ENCODE results near the gene TLCD1. TPM values are rescaled to one million over a fixed set of nuclear protein-coding genes. Genes with fewer than 3 reads are reported as not detected.

Gene TLCD1
- polyA plus RNA-seq, 1 experiment: 11.8 TPM

DNA sequence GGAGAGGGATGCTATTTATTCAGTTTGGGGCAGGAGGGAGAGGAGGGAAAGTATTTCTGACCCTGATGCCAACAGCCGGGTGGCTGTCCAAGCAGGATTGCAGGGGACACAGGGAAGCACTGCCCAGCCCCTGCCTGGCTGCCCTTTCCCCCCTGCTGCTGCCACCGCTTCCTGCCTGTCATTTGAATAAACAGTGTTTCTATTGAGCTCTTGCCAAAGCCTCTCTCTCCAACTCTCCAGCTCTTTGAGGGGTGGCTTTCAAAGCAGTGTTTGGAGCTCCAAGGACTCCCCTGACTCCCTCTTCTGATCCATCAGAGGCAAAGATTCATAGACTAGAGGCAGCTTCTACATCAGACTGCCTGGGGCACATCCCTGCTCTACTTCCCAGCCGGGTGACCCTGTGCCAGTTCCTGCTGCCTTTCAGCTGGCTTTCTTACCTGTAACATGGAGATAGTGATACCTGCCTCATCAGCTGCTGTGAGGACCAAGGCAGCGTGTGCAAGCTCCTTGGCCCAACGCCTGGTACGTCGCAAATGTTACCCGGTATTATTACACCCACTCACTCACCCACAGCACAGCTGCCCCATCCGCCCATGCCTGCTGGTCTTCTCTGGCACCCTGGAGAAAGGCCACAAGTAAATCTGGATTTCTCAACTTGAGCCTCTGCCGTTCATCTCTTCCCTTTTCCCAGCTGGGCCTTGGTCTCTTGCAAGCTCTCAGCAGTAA is 23.8 kb downstream of the TLCD1 start:
- Histone ChIP-seq H3K9me3 (ENCODE audit: control insufficient read depth, insufficient read depth, low read length) (no peaks in the 10 kb centered on the region; the same call in 1 of the 2 replicates), H3K27me3 (ENCODE audit: control insufficient read depth, insufficient read depth, low read length) (no peaks in the 10 kb centered on the region), H3K27ac (ENCODE audit: low read depth, low read length) (no peak overlapping the region), H3K4me3 (ENCODE audit: low read depth, low read length) (no peak overlapping the region)
- CTCF ChIA-PET: no interaction called here
- DNase-seq (ENCODE audit: low read depth, low spot score): no peak
- POLR2A ChIA-PET: interaction anchor here (1.3 to 1.7 kb wide), 2 partner anchors 10 to 40 kb away, joined by 3 to 5 read pairs; partner anchors contain the start of genes PROCA1, SDF2 and SUPT6H
- TF ChIP-seq, protein P1, sequence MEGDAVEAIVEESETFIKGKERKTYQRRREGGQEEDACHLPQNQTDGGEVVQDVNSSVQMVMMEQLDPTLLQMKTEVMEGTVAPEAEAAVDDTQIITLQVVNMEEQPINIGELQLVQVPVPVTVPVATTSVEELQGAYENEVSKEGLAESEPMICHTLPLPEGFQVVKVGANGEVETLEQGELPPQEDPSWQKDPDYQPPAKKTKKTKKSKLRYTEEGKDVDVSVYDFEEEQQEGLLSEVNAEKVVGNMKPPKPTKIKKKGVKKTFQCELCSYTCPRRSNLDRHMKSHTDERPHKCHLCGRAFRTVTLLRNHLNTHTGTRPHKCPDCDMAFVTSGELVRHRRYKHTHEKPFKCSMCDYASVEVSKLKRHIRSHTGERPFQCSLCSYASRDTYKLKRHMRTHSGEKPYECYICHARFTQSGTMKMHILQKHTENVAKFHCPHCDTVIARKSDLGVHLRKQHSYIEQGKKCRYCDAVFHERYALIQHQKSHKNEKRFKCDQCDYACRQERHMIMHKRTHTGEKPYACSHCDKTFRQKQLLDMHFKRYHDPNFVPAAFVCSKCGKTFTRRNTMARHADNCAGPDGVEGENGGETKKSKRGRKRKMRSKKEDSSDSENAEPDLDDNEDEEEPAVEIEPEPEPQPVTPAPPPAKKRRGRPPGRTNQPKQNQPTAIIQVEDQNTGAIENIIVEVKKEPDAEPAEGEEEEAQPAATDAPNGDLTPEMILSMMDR (IDR thresholded peaks at IDR 0.05; ENCODE audit: low read depth, low read length): no peak

DNA sequence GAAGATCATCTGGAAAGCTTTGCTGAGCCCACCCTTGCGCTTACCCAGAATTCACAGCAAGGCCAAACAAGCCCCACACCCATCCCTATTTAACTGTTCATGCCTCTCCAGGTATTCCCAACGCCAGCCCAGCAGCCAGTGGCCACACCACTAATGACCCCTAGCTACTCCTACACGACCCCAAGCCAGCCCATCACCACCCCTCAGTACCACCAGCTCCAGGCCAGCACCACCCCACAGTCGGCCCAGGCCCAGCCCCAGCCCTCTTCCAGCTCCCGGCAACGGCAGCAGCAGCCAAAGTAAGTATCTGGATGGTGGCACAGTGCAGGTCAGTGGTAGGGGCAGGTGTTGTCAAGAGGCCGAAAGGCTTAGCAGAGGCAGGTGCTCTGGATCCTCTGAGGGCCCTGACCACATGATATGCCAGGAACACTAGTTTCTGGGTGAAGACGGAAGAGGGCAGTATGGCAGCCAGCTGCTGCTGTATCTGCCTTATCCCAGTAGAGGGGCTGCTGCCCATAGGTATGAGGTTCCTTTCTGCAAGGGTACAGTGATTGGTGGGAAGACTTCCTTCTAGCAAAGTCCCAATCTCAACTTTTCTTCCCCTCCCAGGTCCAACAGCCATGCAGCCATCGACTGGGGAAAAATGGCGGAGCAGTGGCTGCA is 25.1 kb downstream of the TLCD1 start:
- Histone ChIP-seq H3K27me3 (ENCODE audit: control insufficient read depth, insufficient read depth, low read length) (no peaks in the 10 kb centered on the region), H3K27ac (ENCODE audit: low read depth, low read length) (no peak overlapping the region), H3K9me3 (ENCODE audit: control insufficient read depth, insufficient read depth, low read length) (no peaks in the 10 kb centered on the region; the same call in 1 of the 2 replicates), H3K4me3 (ENCODE audit: low read depth, low read length) (no peak overlapping the region)
- TF ChIP-seq, protein P1 (IDR thresholded peaks at IDR 0.05; ENCODE audit: low read depth, low read length): no peak
- CTCF ChIA-PET: no interaction called here
- POLR2A ChIA-PET: interaction anchor here (0.5 to 1.7 kb wide), 2 partner anchors 19 to 39 kb away, joined by 3 to 7 read pairs; partner anchors contain the start of genes RPL23A, SDF2 and SUPT6H
- DNase-seq (ENCODE audit: low read depth, low spot score): no peak

DNA sequence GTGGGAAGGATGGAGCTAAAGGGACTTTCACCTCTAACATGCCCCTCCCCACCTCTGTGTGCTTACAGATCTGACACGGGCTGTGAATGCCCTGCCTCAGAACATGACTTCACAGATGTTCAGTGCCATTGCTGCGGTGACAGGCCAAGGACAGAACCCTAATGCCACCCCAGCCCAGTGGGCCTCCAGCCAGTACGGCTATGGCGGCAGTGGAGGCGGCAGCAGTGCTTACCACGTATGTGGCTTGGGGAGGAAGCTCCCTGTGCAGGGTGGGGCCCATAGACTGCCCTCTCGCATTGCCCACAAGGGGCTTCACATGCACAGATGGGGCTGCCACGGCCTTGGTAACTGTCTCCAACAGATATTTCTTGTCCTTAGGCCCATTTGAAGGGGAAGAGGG is 25.8 kb downstream of the TLCD1 start:
- TF ChIP-seq, protein P1 (IDR thresholded peaks at IDR 0.05; ENCODE audit: low read depth, low read length): no peak
- ChIA-PET POLR2A (no interaction called here), CTCF (no interaction called here)
- DNase-seq (ENCODE audit: low read depth, low spot score): no peak
- no peak overlapping the region for H3K4me3 ChIP-seq (ENCODE audit: low read depth, low read length)
- no peak overlapping the region for H3K27ac ChIP-seq (ENCODE audit: low read depth, low read length)
- no peaks in the 10 kb centered on the region for H3K27me3 ChIP-seq (ENCODE audit: control insufficient read depth, insufficient read depth, low read length)
- H3K9me3 ChIP-seq (ENCODE audit: control insufficient read depth, insufficient read depth, low read length): no peaks in the 10 kb centered on the region; the same call in 1 of the 2 replicates

DNA sequence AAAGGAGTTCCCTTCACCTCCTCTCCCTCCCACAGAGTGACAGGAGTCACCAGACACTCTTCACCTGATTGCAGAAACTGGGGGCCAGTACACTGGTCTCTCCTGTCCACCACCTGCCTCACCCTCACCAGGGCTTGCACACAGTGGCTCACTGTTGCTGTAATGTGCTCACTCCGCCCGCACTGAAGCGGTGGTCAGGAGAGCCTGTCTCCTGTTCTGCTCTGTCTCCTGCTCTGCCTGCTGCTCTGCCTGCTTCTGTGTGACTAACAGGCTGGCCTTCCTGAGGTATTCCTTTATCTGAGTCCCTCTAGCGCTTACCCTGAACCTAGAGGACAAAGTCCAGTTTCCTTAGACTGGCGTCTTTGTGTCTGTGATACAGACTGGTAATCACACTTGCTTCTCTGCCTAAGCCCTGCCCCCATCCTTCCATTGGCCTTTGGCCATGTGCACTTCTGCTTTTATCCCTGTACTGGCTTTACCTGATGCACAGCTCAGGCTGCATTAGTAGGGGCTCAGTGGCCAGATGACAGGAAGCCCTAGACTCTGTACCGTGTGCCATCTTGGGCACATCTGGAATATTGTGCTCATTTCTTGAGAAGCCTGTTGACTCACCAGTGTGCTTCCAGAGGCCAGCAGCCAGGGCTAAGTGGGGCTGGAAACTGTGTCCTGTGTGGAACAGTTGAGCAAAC is 27.6 kb downstream of the TLCD1 start:
- ChIA-PET POLR2A (interaction anchor here (0.6 kb wide), 1 partner anchor 13 kb away, joined by 3 read pairs; the partner anchor contains the start of gene PROCA1), CTCF (no interaction called here)
- TF ChIP-seq, protein P1 (IDR thresholded peaks at IDR 0.05; ENCODE audit: low read depth, low read length): no peak
- no peaks in the 10 kb centered on the region for H3K27me3 ChIP-seq (ENCODE audit: control insufficient read depth, insufficient read depth, low read length)
- no peak for DNase-seq (ENCODE audit: low read depth, low spot score)
- H3K9me3 ChIP-seq (ENCODE audit: control insufficient read depth, insufficient read depth, low read length): no peaks in the 10 kb centered on the region; the same call in 1 of the 2 replicates
- H3K4me3 ChIP-seq (ENCODE audit: low read depth, low read length): no peak overlapping the region
- H3K27ac ChIP-seq (ENCODE audit: low read depth, low read length): no peak overlapping the region
